BJ (cell line): ENCODE results near the gene DRD4. TPM values are rescaled to one million over a fixed set of nuclear protein-coding genes. Genes with fewer than 3 reads are reported as not detected.

Experiments
- CTCF ChIA-PET: fragments of 350-600 bp; formaldehyde crosslinking; extraction: SDS; loops from one replicate; lab custom pipeline; 2021; ENCODE audit warnings: antibody characterized with exemption, inconsistent platforms; lab: Yijun Ruan, JAX
- POLR2A ChIA-PET: fragments of 300-600 bp; sonication (Branson Sonifier 250); formaldehyde crosslinking; extraction: SDS; loops from one replicate; lab custom pipeline; 2021; ENCODE audit warnings: antibody characterized with exemption; lab: Charles Lee
- DNase-seq: peaks from one replicate; pipeline ENCODE4 v3.0.0-alpha.2; 2011; ENCODE audit warnings: low read depth
- H3K27me3 ChIP-seq: 2 replicates; pipeline ENCODE4 v1.6.0; 2011; ENCODE audit warnings: low read length; ENCODE audit not compliant: control insufficient read depth, insufficient read depth
- H3K36me3 ChIP-seq: 2 replicates; pipeline ENCODE4 v1.5.1; 2011; ENCODE audit warnings: low read length; ENCODE audit not compliant: control insufficient read depth, insufficient read depth
- H3K4me3 ChIP-seq: 2 replicates; pipeline ENCODE4 v1.5.1; 2011; ENCODE audit warnings: low read depth, mild to moderate bottlenecking, control low read depth, low read length
- CTCF ChIP-seq: IDR thresholded peaks from 2 replicates; pipeline ENCODE4 v1.5.1; 2011; ENCODE audit warnings: low read depth, mild to moderate bottlenecking, control low read depth, inconsistent platforms, low read length, moderate library complexity; ENCODE audit not compliant: insufficient read depth
- polyA plus RNA-seq: library from polyadenylated mRNA; depleted of rRNA; stranded (reverse); fragments of >200 nt; gene quantifications from 2 replicates; pipeline ENCODE4 v1.2.3, GENCODE V29; 2011

DRD4 gene
- polyA plus RNA-seq, 1 experiment = not detected

DNA sequence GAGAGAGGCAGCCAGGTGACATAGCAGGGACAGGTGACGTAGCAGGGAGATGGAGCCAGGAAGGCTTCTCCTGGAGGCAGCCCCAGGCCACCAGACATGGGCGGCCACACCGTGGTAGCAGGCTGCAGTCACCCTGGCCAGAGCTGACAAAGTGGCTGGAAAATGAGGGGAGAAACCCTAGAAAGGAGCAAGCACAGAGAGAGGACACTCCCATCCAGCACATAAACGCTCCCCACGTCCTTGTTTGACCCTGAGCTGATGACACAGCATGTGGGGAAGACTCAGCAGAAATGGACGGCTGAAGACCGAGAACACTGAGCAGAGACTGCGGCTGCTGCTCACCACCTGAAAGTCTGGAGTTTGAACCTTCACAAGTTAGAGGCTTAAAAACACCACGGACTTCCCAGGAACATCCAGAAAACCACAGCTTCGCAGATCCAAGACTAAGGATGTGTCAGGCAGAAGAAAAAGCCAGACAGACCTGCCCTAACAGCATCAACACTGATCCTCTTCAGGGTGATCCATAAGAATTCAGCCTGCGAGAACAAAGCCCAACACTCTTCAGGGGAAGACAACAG is 28.7 kb downstream of the DRD4 start:
- ChIA-PET CTCF (interaction anchor here (1.2 to 2.9 kb wide), 2 partner anchors 57 to 62 kb away, joined by 6 to 18 read pairs; no protein-coding TSS in a partner anchor), POLR2A (interaction anchor here (0.6 kb wide), 1 partner anchor 57 kb away, joined by 5 read pairs; no protein-coding TSS in a partner anchor)
- Histone ChIP-seq H3K4me3 (no peak overlapping the region), H3K27me3 (no peaks in the 10 kb centered on the region), H3K36me3 (peaks cover 10% of the 10 kb centered on the region)
- DNase-seq = peak; percentile 42
- TF ChIP-seq CTCF = no peak

GRCh38 chr11:673866-674265 is 36.8 kb downstream of the DRD4 start:
- TF ChIP-seq CTCF = no peak
- Histone ChIP-seq H3K36me3 (peaks cover 16% of the 10 kb centered on the region), H3K27me3 (no peaks in the 10 kb centered on the region), H3K4me3 (no peak overlapping the region)
- CTCF ChIA-PET = interaction anchor here (0.7 to 2.1 kb wide), 2 partner anchors 12 to 49 kb away, joined by 3 to 7 read pairs; no protein-coding TSS in a partner anchor
- POLR2A ChIA-PET = interaction anchor here (0.7 kb wide), 1 partner anchor 30 kb away, joined by 3 read pairs; no protein-coding TSS in a partner anchor
- no peak for DNase-seq

GRCh38 chr11:674406-674805 is 37.3 kb downstream of the DRD4 start:
- H3K4me3 ChIP-seq = no peak overlapping the region
- TF ChIP-seq CTCF = no peak
- H3K36me3 ChIP-seq = peaks cover 17% of the 10 kb centered on the region
- no peaks in the 10 kb centered on the region for H3K27me3 ChIP-seq
- POLR2A ChIA-PET = interaction anchor here (0.7 kb wide), 1 partner anchor 29 kb away, joined by 3 read pairs; no protein-coding TSS in a partner anchor
- CTCF ChIA-PET = interaction anchor here (2.1 kb wide), 1 partner anchor 12 kb away, joined by 7 read pairs; no protein-coding TSS in a partner anchor
- DNase-seq = no peak

GRCh38 chr11:678297-678696 is 41.2 kb downstream of the DRD4 start:
- ChIA-PET CTCF (no interaction called here), POLR2A (no interaction called here)
- H3K4me3 ChIP-seq = no peak overlapping the region
- no peaks in the 10 kb centered on the region for H3K27me3 ChIP-seq
- TF ChIP-seq CTCF = no peak
- DNase-seq = no peak
- peaks cover 26% of the 10 kb centered on the region for H3K36me3 ChIP-seq

DNA sequence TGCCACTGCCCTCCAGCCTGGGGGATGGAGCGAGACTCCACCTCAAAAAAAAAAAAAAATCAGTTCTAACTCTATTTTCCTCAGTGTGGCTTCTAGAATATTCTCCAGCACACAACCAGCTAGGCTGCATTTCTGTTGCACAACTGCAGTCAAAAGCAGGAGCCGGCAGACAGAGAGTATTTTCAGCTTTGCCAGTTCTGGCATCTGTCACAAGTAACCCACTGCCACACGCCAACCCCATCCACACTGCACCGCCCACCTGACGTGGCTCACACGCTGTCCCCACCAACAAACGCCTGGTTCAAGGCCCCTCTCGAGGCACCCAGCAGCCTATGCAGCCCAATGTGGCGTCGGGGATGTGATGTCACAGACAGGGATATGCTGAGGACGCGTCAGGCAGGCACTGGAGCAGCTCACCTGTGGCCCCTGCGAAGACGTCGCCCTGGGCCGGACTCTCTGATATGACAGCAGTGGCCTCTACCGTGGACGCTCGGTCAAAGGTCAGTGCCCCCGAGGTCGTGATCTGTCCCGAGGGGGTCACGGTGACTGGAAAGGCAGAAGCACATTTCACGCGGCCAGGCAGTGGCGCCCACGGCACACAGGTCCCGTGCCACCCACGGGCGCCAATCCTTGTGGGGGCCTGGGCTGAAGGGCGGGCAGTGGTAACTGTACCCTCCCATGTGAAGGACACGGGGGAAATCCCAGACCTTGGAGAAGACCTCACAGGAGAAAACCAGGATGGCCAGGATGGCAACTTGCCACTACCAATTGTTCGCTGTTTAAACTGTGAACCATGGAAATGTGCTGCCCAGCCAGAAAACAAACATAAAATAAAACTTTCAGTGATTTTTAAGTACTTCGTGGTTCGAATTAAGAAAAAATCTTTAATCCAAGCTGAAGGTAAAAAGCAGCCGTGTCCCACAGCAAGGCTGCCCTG is 42.5 kb downstream of the DRD4 start:
- ChIA-PET POLR2A (interaction anchor here (0.7 kb wide), 1 partner anchor 23 kb away, joined by 10 read pairs; no protein-coding TSS in a partner anchor), CTCF (no interaction called here)
- Histone ChIP-seq H3K27me3 (no peaks in the 10 kb centered on the region), H3K36me3 (peaks cover 18% of the 10 kb centered on the region), H3K4me3 (no peak overlapping the region)
- no peak for TF ChIP-seq CTCF
- no peak for DNase-seq
